Uterine smooth muscle cell (primary cell): ENCODE results near the gene WFIKKN1. TPM values are rescaled to one million over a fixed set of nuclear protein-coding genes. Genes with fewer than 3 reads are reported as not detected.

Experiments
- total RNA-seq: library from RNA; depleted of rRNA; stranded (reverse); fragments of >200 nt; gene quantifications from 2 replicates; pipeline ENCODE4 v1.2.3, GENCODE V29; 2014

WFIKKN1 gene
- total RNA-seq: 0.25 and 0.33 TPM in 2 replicates

GRCh38 chr16:630815-631405 lies at the start of gene WFIKKN1:
Gene WFIKKN1 (plus strand): TSS chr16:630985. CDS start chr16:631254, 269 bp downstream.

DNA sequence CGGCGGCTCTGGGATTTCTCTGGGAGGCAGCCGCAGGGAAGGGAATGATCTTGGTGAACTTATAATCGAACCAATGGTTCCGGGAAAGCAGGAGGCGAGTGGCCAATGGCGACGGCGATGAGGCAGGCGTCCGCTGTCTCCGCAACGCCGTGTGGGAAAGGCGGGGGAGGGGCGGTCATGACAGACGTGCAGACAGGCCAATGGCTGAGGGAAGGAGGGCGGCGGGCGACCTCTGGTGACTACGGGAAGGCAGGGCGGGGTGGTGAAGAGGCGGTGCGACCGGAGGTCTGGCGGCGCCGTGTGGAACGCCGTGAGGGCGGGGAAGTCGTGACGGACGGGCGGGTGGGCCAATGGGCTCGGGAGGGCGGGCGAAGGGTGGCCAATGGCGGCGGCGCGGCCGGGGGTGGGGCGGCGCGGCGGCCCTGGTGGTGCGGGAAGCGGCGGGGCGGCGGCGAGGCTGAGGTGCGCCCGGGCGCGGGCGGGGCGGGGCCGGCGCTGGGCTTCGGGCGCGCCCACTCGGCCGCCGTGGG lies 41.1 kb upstream of the WFIKKN1 start, which contains the start of gene RAB40C:
TSS of gene RAB40C (plus strand) at position 409 of the 530 bp plus-strand sequence. CDS start 226 bp downstream, outside the sequence.

GRCh38 chr16:636206-637080 lies 5.7 kb downstream of the WFIKKN1 start, which contains the start of gene METTL26:
Gene METTL26 (minus strand): TSS chr16:636305. CDS start chr16:636290, 15 bp downstream.

DNA sequence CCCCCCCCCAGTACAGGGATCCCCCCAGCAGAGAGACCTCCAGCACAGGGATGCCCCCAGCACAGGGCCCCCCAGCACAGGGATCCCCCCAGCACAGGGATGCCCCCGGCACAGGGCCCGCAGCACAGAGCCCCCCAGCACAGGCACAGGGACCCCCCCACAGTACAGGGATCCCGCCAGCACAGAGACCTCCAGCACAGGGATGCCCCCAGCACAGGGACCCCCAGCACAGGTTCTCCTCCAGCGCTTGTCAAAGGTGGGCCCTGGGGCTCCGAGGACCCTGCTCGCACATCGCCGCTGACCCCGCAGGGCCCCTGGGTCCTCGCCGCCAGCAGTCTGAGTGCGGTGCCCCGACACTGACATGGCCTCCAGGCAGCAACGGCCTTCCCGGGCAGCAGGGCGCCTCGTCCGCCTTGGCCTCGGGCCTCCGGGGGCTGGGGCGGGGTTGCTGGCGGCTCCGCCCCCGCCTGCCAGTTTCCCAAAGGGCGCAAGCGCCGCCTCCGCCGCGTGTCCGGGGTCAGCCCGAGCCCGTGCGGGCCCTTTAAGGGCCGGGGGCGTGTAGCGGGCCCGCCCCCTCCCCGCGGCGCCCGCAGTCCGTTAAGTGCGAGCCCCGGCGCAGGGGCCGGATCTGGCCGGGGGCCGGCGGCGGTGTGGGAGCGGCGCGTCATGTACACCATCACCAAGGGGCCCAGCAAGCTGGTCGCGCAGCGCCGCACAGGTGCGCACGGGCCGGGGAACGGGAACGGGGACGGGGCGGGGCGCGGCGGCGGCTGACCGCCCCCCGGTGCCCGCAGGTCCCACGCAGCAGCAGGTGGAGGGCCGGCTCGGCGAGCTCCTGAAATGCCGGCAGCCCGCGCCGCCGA lies 10.8 kb downstream of the WFIKKN1 start, which contains the start of gene MCRIP2:
TSS of gene MCRIP2 (plus strand) at position 503 of the 863 bp plus-strand sequence. CDS start at position 667, 164 bp downstream.

DNA sequence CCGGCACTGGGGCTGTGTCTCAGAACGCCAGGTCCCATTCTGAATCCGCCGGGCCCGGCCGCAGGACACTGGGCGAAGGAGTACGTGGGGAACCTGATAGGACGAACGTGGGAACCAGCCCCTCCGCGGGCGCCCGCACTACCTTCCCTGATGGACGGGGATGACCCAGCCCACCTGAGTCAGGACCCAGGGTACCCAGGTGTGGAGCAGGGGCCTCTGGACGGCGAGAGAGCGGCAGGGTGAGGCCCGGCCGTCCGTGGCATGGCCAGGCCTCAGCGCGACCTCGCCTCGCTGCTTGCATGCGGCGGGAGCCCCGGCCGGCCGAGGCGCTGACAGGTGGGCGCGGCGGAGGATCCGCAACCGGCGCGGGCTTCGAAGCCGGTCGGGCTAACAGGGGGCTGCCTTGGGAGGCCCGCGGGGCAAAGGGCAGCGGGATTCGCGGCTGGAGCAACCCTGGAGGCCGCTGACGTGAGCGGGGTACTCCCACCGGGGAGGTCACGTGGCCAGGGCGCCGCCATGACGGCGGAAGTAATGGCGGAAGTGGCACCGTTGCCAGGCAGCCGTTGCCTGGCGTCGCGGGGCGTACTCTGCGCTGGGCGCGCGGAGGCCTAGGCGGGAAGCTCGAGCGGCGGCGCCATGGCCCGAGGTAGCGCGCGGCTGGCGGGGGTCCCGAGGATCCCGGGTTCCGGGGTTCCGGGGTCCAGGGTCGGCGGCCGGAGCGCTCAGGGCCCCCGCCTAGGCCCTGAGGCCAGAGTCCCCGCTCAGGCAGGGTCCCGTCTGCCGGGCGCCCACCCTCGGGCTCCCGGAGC lies 18.2 kb downstream of the WFIKKN1 start, which contains the start of gene WDR90:
TSS of gene WDR90 (plus strand) at position 585 of the 809 bp plus-strand sequence. CDS start at position 637, 52 bp downstream.

GRCh38 chr16:667780-668518 lies 37.2 kb downstream of the WFIKKN1 start, which contains the start of gene RHOT2:
Gene RHOT2 (plus strand): TSS chr16:668132. CDS start chr16:668200, 68 bp downstream.

GRCh38 chr16:674968-675883 lies 44.4 kb downstream of the WFIKKN1 start, which contains the start of gene RHBDL1:
Gene RHBDL1 (plus strand): TSS chr16:675671. CDS start chr16:675791, 120 bp downstream.

GRCh38 chr16:679814-680624 lies 49.2 kb downstream of the WFIKKN1 start, which contains the start of gene STUB1:
Gene STUB1 (plus strand): TSS chr16:680410. CDS start chr16:680526, 116 bp downstream.

Other genes with a start within 250 kb of the WFIKKN1 start
- gene PGAP6, start 249.0 kb upstream of the WFIKKN1 start, total RNA-seq: 63.9 and 64.3 TPM in 2 replicates
- 37.5 and 66.2 TPM in 2 replicates for gene NME4, start 233.8 kb upstream of the WFIKKN1 start, total RNA-seq
- 14.4 and 15.9 TPM in 2 replicates for gene DECR2, start 229.1 kb upstream of the WFIKKN1 start, total RNA-seq
- gene RAB11FIP3, start 205.3 kb upstream of the WFIKKN1 start, total RNA-seq: 18.4 and 23.0 TPM in 2 replicates
- gene CAPN15, start 103.3 kb upstream of the WFIKKN1 start, total RNA-seq: 41.7 and 58.5 TPM in 2 replicates
- gene PRR35, start 70.6 kb upstream of the WFIKKN1 start, total RNA-seq: 0.11 TPM in 1 of 2 replicates, not detected in the other
- gene NHLRC4, start 64.0 kb upstream of the WFIKKN1 start, total RNA-seq: 1.8 and 2.0 TPM in 2 replicates
- gene PIGQ, start 61.0 kb upstream of the WFIKKN1 start, total RNA-seq: 27.9 and 35.5 TPM in 2 replicates
- 15.1 and 18.0 TPM in 2 replicates for gene RAB40C, start 40.9 kb upstream of the WFIKKN1 start, total RNA-seq
- 69.9 and 100 TPM in 2 replicates for gene METTL26, start 5.3 kb downstream of the WFIKKN1 start, total RNA-seq
- 12.2 and 17.4 TPM in 2 replicates for gene MCRIP2, start 10.8 kb downstream of the WFIKKN1 start, total RNA-seq
- 14.6 and 22.6 TPM in 2 replicates for gene WDR90, start 18.4 kb downstream of the WFIKKN1 start, total RNA-seq
- gene RHOT2, start 37.1 kb downstream of the WFIKKN1 start, total RNA-seq: 46.5 and 57.7 TPM in 2 replicates
- 2.9 and 5.9 TPM in 2 replicates for gene RHBDL1, start 44.7 kb downstream of the WFIKKN1 start, total RNA-seq
- 135 and 164 TPM in 2 replicates for gene STUB1, start 49.4 kb downstream of the WFIKKN1 start, total RNA-seq
- gene JMJD8, start 53.3 kb downstream of the WFIKKN1 start, total RNA-seq: 26.1 and 34.5 TPM in 2 replicates
- gene WDR24, start 59.4 kb downstream of the WFIKKN1 start, total RNA-seq: 5.5 and 6.2 TPM in 2 replicates
- gene FBXL16, start 74.8 kb downstream of the WFIKKN1 start, total RNA-seq: 0.37 and 0.44 TPM in 2 replicates
- gene METRN, start 84.1 kb downstream of the WFIKKN1 start, total RNA-seq: 47.1 and 79.5 TPM in 2 replicates
- 42.5 and 43.4 TPM in 2 replicates for gene ANTKMT, start 90.2 kb downstream of the WFIKKN1 start, total RNA-seq
- 4.2 and 4.8 TPM in 2 replicates for gene CCDC78, start 95.5 kb downstream of the WFIKKN1 start, total RNA-seq
- gene HAGHL, start 96.1 kb downstream of the WFIKKN1 start, total RNA-seq: 21.7 and 29.0 TPM in 2 replicates
- 35.2 and 35.3 TPM in 2 replicates for gene CIAO3, start 110.0 kb downstream of the WFIKKN1 start, total RNA-seq
- gene MSLN, start 129.7 kb downstream of the WFIKKN1 start, total RNA-seq: under 0.01 and 0.12 TPM in 2 replicates
- 20.6 and 26.0 TPM in 2 replicates for gene RPUSD1, start 157.4 kb downstream of the WFIKKN1 start, total RNA-seq
- gene CHTF18, start 157.6 kb downstream of the WFIKKN1 start, total RNA-seq: 13.5 and 36.5 TPM in 2 replicates
- not detected in 2 replicates for gene GNG13, start 169.7 kb downstream of the WFIKKN1 start, total RNA-seq